ENCODE results near the gene SLC25A48.

DNA sequence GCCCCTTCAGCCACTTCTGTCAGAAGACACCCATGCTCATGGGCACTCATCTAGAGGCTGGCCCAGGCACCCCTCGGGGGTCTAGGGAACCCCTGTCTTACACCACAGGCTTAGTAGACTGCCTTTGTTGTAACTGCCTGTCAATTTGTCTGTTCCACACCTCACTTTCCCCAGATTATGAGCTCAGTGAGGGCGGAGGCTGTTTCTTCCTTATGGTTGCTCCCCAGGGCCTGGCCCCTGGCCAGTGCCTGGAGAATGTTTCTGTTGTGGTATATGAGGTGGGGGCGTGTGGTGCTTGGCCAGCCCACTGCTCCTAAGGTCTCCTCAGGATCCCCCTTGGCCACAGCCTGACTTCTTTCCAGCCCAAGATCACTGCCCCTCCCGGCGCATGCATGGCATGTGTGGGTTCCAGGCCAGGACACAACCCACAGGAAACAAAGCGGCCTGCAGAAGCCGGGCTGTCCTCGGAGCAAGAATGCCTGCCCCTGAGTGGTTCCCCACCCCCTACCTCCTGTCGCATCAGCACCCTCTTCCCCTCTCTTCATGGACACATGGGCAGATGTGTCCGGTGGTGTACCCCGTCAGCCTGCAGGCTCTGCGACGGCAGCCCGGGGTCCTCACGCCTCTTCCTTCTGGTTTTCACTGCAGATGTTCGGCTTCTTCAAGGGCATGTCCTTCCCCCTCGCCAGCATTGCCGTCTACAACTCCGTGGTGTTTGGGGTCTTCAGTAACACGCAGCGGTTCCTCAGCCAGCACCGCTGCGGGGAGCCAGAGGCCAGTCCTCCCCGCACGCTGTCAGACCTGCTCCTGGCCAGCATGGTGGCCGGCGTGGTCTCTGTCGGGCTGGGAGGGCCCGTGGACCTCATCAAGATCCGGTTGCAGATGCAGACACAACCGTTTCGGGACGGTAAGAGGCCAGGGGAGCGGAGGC is 17.7 kb downstream of the SLC25A48 start:
- no peak for TF ChIP-seq POLR2AphosphoS5 (IDR thresholded peaks at IDR 0.05)
- no peak for TF ChIP-seq CTCF (IDR thresholded peaks at IDR 0.05)
- TF ChIP-seq POLR2A (IDR thresholded peaks at IDR 0.05), result no peak
- no peak for TF ChIP-seq EP300 (IDR thresholded peaks at IDR 0.05)
